WTC11 (cell line): Measurements from ENCODE around the gene MDM4. TPM values are rescaled to one million over a fixed set of nuclear protein-coding genes. Genes with fewer than 3 reads are reported as not detected.

ENCODE experiments used
- AFF4 ChIP-seq: sonication (generic); formaldehyde crosslinking; IDR thresholded peaks from 2 replicates; pipeline ENCODE4 v1.8.1; 2023; ENCODE audit warnings: mild to moderate bottlenecking, missing genetic modification reagents, borderline replicate concordance
- ATF3 ChIP-seq: sonication (generic); formaldehyde crosslinking; conservative IDR thresholded peaks from 2 replicates; pipeline ENCODE4 v1.8.1; 2022; ENCODE audit warnings: mild to moderate bottlenecking, missing genetic modification reagents
- CBFB ChIP-seq: sonication (generic); formaldehyde crosslinking; IDR thresholded peaks from 2 replicates; pipeline ENCODE4 v1.8.1; 2022; ENCODE audit warnings: mild to moderate bottlenecking, low read depth, missing genetic modification reagents
- E2F4 ChIP-seq: sonication (generic); formaldehyde crosslinking; IDR thresholded peaks from 2 replicates; pipeline ENCODE4 v1.8.1; 2022; ENCODE audit warnings: low read depth, mild to moderate bottlenecking, moderate library complexity, missing genetic modification reagents, borderline replicate concordance
- EMX1 ChIP-seq: fragments of 250-450 bp; sonication (Bioruptor Pico); IDR thresholded peaks from 2 replicates; pipeline ENCODE4 v1.8.0; 2021; ENCODE audit warnings: mild to moderate bottlenecking
- ESRRA ChIP-seq: sonication (generic); formaldehyde crosslinking; IDR thresholded peaks from 2 replicates; pipeline ENCODE4 v1.8.1; 2022; ENCODE audit warnings: mild to moderate bottlenecking, missing genetic modification reagents, borderline replicate concordance
- FOXJ3 ChIP-seq: sonication (generic); formaldehyde crosslinking; IDR thresholded peaks from 2 replicates; pipeline ENCODE4 v1.9.0; 2021; ENCODE audit warnings: missing genetic modification reagents, mild to moderate bottlenecking, borderline replicate concordance
- GABPB1 ChIP-seq: sonication (generic); formaldehyde crosslinking; IDR thresholded peaks from 2 replicates; pipeline ENCODE4 v1.8.1; 2023; ENCODE audit warnings: mild to moderate bottlenecking, missing genetic modification reagents
- GTF2I ChIP-seq: fragments of 250-450 bp; sonication (Bioruptor Pico); conservative IDR thresholded peaks from 2 replicates; pipeline ENCODE4 v1.4.0; 2021; ENCODE audit warnings: mild to moderate bottlenecking
- HMGXB4 ChIP-seq: sonication (generic); formaldehyde crosslinking; IDR thresholded peaks from 2 replicates; pipeline ENCODE4 v1.8.1; 2023; ENCODE audit warnings: mild to moderate bottlenecking, moderate library complexity, missing genetic modification reagents
- NFYB ChIP-seq: sonication (generic); formaldehyde crosslinking; conservative IDR thresholded peaks from 2 replicates; pipeline ENCODE4 v1.8.0; 2022; ENCODE audit warnings: low read depth, missing genetic modification reagents
- PRRX2 ChIP-seq: fragments of 250-450 bp; sonication (Bioruptor Pico); IDR thresholded peaks from 2 replicates; pipeline ENCODE4 v1.8.0; 2021; ENCODE audit warnings: mild to moderate bottlenecking
- SMAD4 ChIP-seq: sonication (generic); formaldehyde crosslinking; IDR thresholded peaks from 2 replicates; pipeline ENCODE4 v1.8.0; 2022; ENCODE audit warnings: mild to moderate bottlenecking, missing genetic modification reagents
- SP1 ChIP-seq: sonication (generic); formaldehyde crosslinking; conservative IDR thresholded peaks from 2 replicates; pipeline ENCODE4 v1.8.1; 2022; ENCODE audit warnings: missing genetic modification reagents
- TEAD1 ChIP-seq: sonication (generic); formaldehyde crosslinking; IDR thresholded peaks from 2 replicates; pipeline ENCODE4 v1.8.0; 2022; ENCODE audit warnings: mild to moderate bottlenecking, missing genetic modification reagents
- ZBTB21 ChIP-seq: sonication (generic); formaldehyde crosslinking; IDR thresholded peaks from 2 replicates; pipeline ENCODE4 v1.8.1; 2023; ENCODE audit warnings: mild to moderate bottlenecking, missing genetic modification reagents, borderline replicate concordance
- ZNF219 ChIP-seq: sonication (generic); formaldehyde crosslinking; IDR thresholded peaks from 2 replicates; pipeline ENCODE4 v1.8.0; 2023; ENCODE audit warnings: missing genetic modification reagents, mild to moderate bottlenecking, borderline replicate concordance
- ZNF232 ChIP-seq: sonication (generic); formaldehyde crosslinking; IDR thresholded peaks from 2 replicates; pipeline ENCODE4 v1.8.0; 2022; ENCODE audit warnings: mild to moderate bottlenecking, missing genetic modification reagents
- total RNA-seq: library from RNA; stranded (reverse); gene quantifications from 3 replicates; pipeline ENCODE4 v1.2.3, GENCODE V29; 2021
- TF ChIP-seq, protein P1 (sequence below): sonication (generic); formaldehyde crosslinking; IDR thresholded peaks from 2 replicates; pipeline ENCODE4 v1.8.0; 2023; ENCODE audit warnings: mild to moderate bottlenecking, missing genetic modification reagents
- TF ChIP-seq, protein P2 (sequence below): sonication (generic); formaldehyde crosslinking; IDR thresholded peaks from 2 replicates; pipeline ENCODE4 v1.8.0; 2022; ENCODE audit warnings: mild to moderate bottlenecking, missing genetic modification reagents
- TF ChIP-seq, protein P3 (sequence below): fragments of 250-450 bp; sonication (Bioruptor Pico); IDR thresholded peaks from 2 replicates; pipeline ENCODE4 v1.9.0; 2021; ENCODE audit warnings: moderate library complexity, mild to moderate bottlenecking, inconsistent platforms, borderline replicate concordance
- TF ChIP-seq, protein P4 (sequence below): sonication (generic); formaldehyde crosslinking; IDR thresholded peaks from 2 replicates; pipeline ENCODE4 v1.8.1; 2022; ENCODE audit warnings: mild to moderate bottlenecking, moderate library complexity, missing genetic modification reagents

MDM4 gene
- total RNA-seq, 1 experiment from 2014 or later, result 76.2 TPM

- TF ChIP-seq AFF4, result no peak
- peak; percentile 95 for TF ChIP-seq TEAD1
- TF ChIP-seq, protein P1, sequence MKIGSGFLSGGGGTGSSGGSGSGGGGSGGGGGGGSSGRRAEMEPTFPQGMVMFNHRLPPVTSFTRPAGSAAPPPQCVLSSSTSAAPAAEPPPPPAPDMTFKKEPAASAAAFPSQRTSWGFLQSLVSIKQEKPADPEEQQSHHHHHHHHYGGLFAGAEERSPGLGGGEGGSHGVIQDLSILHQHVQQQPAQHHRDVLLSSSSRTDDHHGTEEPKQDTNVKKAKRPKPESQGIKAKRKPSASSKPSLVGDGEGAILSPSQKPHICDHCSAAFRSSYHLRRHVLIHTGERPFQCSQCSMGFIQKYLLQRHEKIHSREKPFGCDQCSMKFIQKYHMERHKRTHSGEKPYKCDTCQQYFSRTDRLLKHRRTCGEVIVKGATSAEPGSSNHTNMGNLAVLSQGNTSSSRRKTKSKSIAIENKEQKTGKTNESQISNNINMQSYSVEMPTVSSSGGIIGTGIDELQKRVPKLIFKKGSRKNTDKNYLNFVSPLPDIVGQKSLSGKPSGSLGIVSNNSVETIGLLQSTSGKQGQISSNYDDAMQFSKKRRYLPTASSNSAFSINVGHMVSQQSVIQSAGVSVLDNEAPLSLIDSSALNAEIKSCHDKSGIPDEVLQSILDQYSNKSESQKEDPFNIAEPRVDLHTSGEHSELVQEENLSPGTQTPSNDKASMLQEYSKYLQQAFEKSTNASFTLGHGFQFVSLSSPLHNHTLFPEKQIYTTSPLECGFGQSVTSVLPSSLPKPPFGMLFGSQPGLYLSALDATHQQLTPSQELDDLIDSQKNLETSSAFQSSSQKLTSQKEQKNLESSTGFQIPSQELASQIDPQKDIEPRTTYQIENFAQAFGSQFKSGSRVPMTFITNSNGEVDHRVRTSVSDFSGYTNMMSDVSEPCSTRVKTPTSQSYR (CRISPR knock-in tag), result no peak
- no peak for TF ChIP-seq E2F4 (CRISPR knock-in tag)
- no peak for TF ChIP-seq ZNF219 (CRISPR knock-in tag)
- TF ChIP-seq GABPB1 (CRISPR knock-in tag), result no peak
- no peak for TF ChIP-seq ZBTB21 (CRISPR knock-in tag)
- no peak for TF ChIP-seq PRRX2 (CRISPR knock-in tag)
- TF ChIP-seq HMGXB4 (CRISPR knock-in tag), result no peak
- TF ChIP-seq, protein P2, sequence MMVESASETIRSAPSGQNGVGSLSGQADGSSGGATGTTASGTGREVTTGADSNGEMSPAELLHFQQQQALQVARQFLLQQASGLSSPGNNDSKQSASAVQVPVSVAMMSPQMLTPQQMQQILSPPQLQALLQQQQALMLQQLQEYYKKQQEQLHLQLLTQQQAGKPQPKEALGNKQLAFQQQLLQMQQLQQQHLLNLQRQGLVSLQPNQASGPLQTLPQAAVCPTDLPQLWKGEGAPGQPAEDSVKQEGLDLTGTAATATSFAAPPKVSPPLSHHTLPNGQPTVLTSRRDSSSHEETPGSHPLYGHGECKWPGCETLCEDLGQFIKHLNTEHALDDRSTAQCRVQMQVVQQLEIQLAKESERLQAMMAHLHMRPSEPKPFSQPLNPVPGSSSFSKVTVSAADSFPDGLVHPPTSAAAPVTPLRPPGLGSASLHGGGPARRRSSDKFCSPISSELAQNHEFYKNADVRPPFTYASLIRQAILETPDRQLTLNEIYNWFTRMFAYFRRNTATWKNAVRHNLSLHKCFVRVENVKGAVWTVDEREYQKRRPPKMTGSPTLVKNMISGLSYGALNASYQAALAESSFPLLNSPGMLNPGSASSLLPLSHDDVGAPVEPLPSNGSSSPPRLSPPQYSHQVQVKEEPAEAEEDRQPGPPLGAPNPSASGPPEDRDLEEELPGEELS (CRISPR knock-in tag), result no peak
- TF ChIP-seq CBFB (CRISPR knock-in tag), result no peak
- TF ChIP-seq, protein P3, sequence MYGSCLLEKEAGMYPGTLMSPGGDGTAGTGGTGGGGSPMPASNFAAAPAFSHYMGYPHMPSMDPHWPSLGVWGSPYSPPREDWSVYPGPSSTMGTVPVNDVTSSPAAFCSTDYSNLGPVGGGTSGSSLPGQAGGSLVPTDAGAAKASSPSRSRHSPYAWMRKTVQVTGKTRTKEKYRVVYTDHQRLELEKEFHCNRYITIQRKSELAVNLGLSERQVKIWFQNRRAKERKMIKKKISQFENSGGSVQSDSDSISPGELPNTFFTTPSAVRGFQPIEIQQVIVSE (CRISPR knock-in tag), result no peak
- no peak for TF ChIP-seq FOXJ3 (CRISPR knock-in tag)
- no peak for TF ChIP-seq ZNF232 (CRISPR knock-in tag)
- TF ChIP-seq, protein P4, sequence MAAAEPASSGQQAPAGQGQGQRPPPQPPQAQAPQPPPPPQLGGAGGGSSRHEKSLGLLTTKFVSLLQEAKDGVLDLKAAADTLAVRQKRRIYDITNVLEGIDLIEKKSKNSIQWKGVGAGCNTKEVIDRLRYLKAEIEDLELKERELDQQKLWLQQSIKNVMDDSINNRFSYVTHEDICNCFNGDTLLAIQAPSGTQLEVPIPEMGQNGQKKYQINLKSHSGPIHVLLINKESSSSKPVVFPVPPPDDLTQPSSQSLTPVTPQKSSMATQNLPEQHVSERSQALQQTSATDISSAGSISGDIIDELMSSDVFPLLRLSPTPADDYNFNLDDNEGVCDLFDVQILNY (CRISPR knock-in tag), result no peak
- TF ChIP-seq GTF2I (CRISPR knock-in tag), result 0 out of 2 replicates have a peak, but pooled peaks have one; percentile 37
- TF ChIP-seq SMAD4 (CRISPR knock-in tag), result no peak
- TF ChIP-seq ESRRA (CRISPR knock-in tag), result peak; percentile 71; the same call in 1 of the 2 replicates
- no peak for TF ChIP-seq ATF3 (CRISPR knock-in tag)
- TF ChIP-seq NFYB (CRISPR knock-in tag), result no peak
- no peak for TF ChIP-seq SP1 (CRISPR knock-in tag)
- no peak for TF ChIP-seq EMX1
Measured at GRCh38 chr1:204565617-204566582, 49.7 kb downstream of the MDM4 start (continued).
